Inflammatory macrophage treated with lipopolysaccharide for 1 hour (primary cell): Measurements from ENCODE around the gene TBL1XR1.
"Not testable (repeated sequence)": the region's sequence is repeated elsewhere in the genome, so short reads cannot be mapped to it uniquely, and the experiment has no call there.

Source experiments
- DNase-seq, 2 donors: peaks; one replicate each; pipeline ENCODE4 v3.0.0-alpha.2; 2020 to 2022

TBL1XR1 gene

GRCh38 chr3:177206936-177207335 is 9.7 kb upstream of the TBL1XR1 start:
- no peak for DNase-seq

- no peak for DNase-seq
These were observed 6.6 kb upstream of the TBL1XR1 start for GRCh38 chr3:177203689-177204395.

DNA sequence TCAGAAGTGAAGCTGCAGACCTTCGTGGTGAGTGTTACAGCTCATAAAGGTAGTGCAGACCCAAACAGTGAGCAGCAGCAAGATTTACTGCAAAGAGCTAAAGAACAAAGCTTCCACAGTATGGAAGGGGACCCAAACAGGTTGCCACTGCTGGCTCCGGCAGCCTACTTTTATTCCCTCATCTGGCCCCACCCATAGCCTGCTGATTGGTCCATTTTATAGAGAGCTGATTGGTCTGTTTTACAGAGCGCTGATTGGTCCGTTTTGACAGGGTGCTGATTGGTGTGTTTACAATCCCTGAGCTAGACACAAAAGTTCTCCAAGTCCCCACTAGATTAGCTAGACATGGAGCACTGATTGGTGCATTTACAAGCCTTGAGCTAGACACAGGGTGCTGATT is 5.7 kb upstream of the TBL1XR1 start:
- not testable (repeated sequence) for DNase-seq

- DNase-seq, result peak; percentile 62 to 81
These were observed 4.6 kb upstream of the TBL1XR1 start for GRCh38 chr3:177201700-177202397.

- no peak for DNase-seq
These were observed 2.0 kb upstream of the TBL1XR1 start for GRCh38 chr3:177199206-177199760.

GRCh38 chr3:177197727-177198460 is 612 bp upstream of the TBL1XR1 start:
- DNase-seq, result peak in 1 of 2 donors; percentile 40

- no peak for DNase-seq
These were observed 734 bp downstream of the TBL1XR1 start for GRCh38 chr3:177196456-177197040.

DNA sequence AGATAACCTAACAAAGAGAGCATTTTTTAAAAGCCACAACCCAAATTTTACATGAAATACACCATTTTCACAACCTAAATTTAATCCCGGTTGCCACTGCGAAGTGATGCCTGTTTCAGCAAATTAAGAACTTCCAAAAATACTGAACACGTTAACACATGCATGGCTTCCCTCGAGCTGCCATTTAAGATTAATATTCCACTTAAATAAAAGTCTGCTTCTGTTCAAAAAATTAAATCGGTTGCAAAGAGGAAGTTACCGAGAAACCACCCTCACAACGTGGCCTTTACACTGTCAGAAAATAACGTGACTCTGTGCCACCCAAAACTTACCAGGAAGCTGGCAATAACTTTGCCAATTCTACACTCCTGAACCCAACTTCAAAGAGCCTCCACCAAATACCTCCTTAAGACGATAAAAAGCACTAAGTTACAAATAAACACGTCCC is 1.2 kb downstream of the TBL1XR1 start:
- DNase-seq, result peak; percentile 60 to 70

DNA sequence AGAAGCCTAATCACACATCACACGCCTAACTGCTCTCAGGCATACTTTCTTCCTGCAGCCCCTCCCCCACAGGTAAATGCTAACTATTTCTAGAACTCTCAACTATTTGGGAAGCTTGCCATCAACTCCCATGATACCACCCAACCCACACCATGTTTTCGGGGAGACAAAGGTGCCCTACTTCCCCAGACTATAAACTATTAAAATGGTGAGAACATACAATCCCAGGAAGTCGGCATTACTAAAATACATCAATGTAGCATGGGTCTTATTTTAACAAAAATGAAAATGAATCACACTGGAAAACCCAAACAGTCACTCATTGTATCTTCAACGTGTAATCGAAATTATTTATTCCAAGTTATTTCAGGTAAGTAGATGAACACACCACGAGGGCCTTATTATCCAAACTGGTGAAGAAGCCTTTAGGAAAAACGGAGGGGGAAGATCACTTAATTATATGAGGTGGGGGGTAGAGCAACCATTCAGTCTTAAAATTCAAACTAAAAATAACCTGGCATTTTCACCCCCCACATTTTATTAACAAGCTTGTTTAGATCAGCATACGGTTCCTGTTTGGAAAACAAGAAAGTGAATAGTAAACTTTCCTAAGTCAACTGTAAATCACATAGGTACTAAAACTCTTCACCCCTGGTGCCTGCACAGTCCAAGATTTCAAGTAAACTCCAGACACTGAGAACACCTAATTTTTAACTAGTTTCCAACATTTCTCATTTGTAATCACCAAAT is 1.9 kb downstream of the TBL1XR1 start:
- peak in 1 of 2 donors; percentile 25 for DNase-seq

GRCh38 chr3:177194299-177194698 is 3.0 kb downstream of the TBL1XR1 start:
- DNase-seq, result no peak

GRCh38 chr3:177193688-177194268 is 3.5 kb downstream of the TBL1XR1 start:
- no peak for DNase-seq

GRCh38 chr3:177193275-177193674 is 4.0 kb downstream of the TBL1XR1 start:
- DNase-seq, result not testable (repeated sequence)

- no peak for DNase-seq
These were observed 6.3 kb downstream of the TBL1XR1 start for GRCh38 chr3:177190756-177191681.

GRCh38 chr3:177190184-177190583 is 7.1 kb downstream of the TBL1XR1 start:
- DNase-seq, result not testable (repeated sequence)

DNA sequence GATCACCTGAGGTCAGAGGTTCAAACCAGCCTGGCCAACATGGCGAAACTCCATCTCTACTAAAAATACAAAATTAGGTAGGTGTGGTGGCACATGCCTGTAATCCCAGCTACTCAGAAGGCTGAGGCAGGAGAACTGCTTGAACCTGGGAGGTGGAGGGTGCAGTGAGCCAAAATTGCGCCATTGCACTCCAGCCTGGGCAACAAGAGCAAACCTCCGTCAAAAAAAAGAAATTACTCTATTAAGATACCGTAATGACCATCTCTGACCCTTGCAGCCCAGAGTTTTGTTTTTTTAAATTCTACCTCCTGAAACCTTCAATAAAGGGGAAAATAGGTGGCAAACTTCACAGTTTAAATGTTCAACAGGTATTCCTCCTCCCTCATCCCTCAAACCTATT is 9.0 kb downstream of the TBL1XR1 start:
- DNase-seq, result not testable (repeated sequence)

DNA sequence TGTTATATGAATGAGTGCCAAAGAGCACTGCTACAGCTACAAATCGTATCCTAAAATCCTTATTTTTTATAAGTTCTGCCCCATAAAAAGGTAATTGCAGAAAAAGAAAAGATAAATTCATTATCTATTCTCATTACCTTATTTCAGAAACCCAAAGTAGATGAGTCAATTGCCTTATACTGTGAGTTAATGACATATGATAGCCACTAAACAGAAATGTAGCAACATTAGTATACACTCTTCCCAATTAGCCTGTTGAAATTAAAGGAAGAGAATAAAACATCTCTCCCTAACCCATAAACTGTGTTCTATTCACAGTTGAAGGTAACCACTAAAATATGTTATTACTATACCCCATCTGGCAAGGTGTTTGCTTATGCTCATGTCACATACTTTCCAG is 11.0 kb downstream of the TBL1XR1 start:
- DNase-seq, result no peak

DNA sequence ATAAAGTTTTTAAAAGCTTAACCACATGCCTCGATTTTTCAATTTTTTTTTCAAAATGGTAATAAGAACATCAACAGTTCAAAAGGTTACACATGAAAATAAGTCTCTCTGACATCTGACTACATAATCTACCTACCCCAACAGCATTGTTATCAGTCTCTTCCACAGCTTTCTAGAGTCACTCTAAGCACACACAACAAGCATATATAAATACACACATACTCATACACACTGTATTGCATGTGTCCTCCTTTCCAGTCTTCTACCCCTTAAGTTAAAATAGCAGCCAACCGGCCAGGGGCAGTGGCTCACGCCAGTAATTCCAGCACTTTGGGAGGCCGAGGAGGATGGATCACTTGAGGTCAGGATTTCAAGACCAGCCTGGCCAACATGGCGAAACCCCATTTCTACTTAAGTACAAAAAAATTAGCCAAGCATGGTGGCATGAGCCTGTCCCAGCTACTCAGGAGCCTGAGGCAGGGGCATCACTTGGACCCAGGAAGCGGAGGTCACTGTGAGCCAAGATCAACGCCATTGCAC is 12.2 kb downstream of the TBL1XR1 start:
- DNase-seq, result no peak

DNA sequence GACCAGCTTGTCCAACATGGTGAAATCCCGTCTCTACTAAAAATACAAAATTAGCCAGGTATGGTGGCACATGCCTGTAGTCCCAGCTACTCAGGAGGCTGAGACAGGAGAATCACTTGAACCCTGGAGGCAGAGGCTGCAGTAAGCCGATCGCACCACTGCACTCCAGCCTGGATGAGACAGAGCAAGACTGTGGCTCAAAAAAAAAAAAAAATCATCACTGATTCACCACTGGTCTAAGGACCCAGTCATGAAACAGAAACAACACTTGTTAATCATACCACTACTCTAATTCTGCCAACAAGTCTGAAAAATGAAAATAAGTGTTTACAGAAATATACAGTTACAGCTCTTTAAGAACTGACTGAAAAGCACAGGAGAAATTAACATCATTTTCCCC is 12.7 kb downstream of the TBL1XR1 start:
- DNase-seq, result not testable (repeated sequence)

DNA sequence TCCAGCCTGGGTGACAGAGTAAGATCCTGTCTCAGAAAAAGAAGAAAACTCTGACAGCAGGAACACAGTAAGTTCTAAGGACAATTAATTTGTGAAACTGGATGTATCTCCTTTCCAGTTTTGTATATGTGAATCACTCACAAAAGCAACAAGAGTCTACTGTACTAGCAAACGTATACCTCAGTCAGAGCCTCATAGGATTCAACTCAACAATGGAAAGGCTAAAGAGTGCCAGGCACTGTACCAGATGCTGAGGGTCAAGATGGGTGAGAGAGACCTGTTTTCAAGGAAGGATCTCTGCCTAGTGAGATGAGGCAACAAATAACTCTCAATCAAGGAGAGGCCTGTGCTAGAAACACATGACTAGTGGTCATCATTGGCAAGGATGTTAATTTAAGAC is 14.9 kb downstream of the TBL1XR1 start:
- no peak for DNase-seq

DNA sequence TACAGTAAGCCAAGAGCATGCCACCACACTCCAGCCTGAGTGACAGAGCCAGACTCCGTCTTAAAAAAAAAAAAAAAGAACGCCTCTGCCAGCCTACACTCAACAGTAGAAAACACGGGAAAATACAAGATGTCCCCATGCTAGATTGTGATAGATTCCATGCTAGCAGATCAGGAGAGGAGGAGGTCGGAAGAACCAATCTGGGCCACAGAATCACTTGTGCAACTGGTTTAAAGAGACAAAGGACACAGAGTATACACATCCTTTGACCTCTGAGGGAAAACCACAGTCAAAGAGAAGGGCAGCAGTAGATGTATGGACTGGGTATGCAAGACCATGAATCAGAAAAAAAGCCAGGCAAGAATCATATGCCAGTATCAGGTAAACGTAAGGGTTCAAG is 15.9 kb downstream of the TBL1XR1 start:
- peak in 1 of 2 donors; percentile 42 for DNase-seq
